Astrocyte of the spinal cord (primary cell): ENCODE results near the gene CNBP.
A peak's percentile ranks its signal among the peaks of the same experiment; 100 is the strongest.
"Not testable (repeated sequence)": the region's sequence is repeated elsewhere in the genome, so short reads cannot be mapped to it uniquely, and the experiment has no call there.

Experiments
- DNase-seq: peaks from one replicate; pipeline ENCODE4 v3.0.0; 2011; ENCODE audit warnings: low read depth, low spot score
- H3K4me3 ChIP-seq: 2 replicates; pipeline ENCODE4 v1.5.1; 2011; ENCODE audit warnings: low read depth, mild to moderate bottlenecking, low read length, moderate library complexity
- CTCF ChIP-seq: IDR thresholded peaks from 2 replicates; pipeline ENCODE4 v1.5.1; 2012; ENCODE audit warnings: low read depth, mild to moderate bottlenecking, low read length, inconsistent platforms
- in situ Hi-C: cut with HindIII; loops from 2 replicates; pipeline ENCODE4 v1.10.0; 2017; ENCODE audit warnings: low sequenced_read_pairs

The CNBP gene

GRCh38 chr3:129204473-129204872, 20.8 kb upstream of the CNBP start:
- DNase-seq = no peak
- H3K4me3 ChIP-seq = no peak overlapping the region
- in situ Hi-C loops = no loop called here
- TF ChIP-seq CTCF = no peak

- no peak for DNase-seq
- in situ Hi-C loops = no loop called here
- no peak overlapping the region for H3K4me3 ChIP-seq
- no peak for TF ChIP-seq CTCF
Measured at GRCh38 chr3:129199366-129199765, 15.7 kb upstream of the CNBP start.

- no peak for DNase-seq
- no peak for TF ChIP-seq CTCF
- H3K4me3 ChIP-seq = no peak overlapping the region
- in situ Hi-C loops = no loop called here
Measured at GRCh38 chr3:129197321-129197720, 13.6 kb upstream of the CNBP start.

GRCh38 chr3:129196601-129197000, 12.9 kb upstream of the CNBP start:
- no peak overlapping the region for H3K4me3 ChIP-seq
- in situ Hi-C loops = no loop called here
- TF ChIP-seq CTCF = no peak
- no peak for DNase-seq

- peak; percentile 96 for DNase-seq
- peak overlapping the region; percentile 10 for H3K4me3 ChIP-seq
- in situ Hi-C loops = no loop called here
- no peak for TF ChIP-seq CTCF
Measured at GRCh38 chr3:129195731-129196256, 12.1 kb upstream of the CNBP start.

GRCh38 chr3:129189793-129190192, 6.1 kb upstream of the CNBP start:
- in situ Hi-C loops, H3K4me3 ChIP-seq, DNase-seq: not testable (repeated sequence)

- in situ Hi-C loops = no loop called here
- TF ChIP-seq CTCF = no peak
- no peak overlapping the region for H3K4me3 ChIP-seq
- no peak for DNase-seq
Measured at GRCh38 chr3:129187857-129188256, 4.2 kb upstream of the CNBP start.
